Esophagus muscularis mucosa (tissue), 4 donors: ENCODE measurements around the gene CEP104. TPM values are rescaled to one million over a fixed set of nuclear protein-coding genes. Genes with fewer than 3 reads are reported as not detected.

Source experiments
- DNase-seq: peaks from one replicate; pipeline ENCODE4 v3.0.0-alpha.2; 2017; ENCODE audit errors: extremely low spot score
- H3K27ac ChIP-seq, 4 donors: fragments of 200-600 bp; sonication (generic); replicated peaks in 1 of 4; 1 replicate in 3 of 4; 2 replicates in 1 of 4; pipeline ENCODE4 v1.5.1; 2016 to 2019; ENCODE audit warnings: mild to moderate bottlenecking in 1 of 4
- H3K27me3 ChIP-seq, 4 donors: fragments of 200-600 bp; sonication (generic); one replicate each; pipeline versions ENCODE4 v1.5.1 to v1.6.0; 2016 to 2019
- H3K36me3 ChIP-seq, 4 donors: fragments of 200-600 bp; sonication (generic); one replicate each; pipeline ENCODE4 v1.5.1; 2016 to 2019
- H3K4me1 ChIP-seq, 4 donors: fragments of 200-600 bp; sonication (generic); one replicate each; pipeline ENCODE4 v1.5.1; 2016 to 2019
- H3K4me3 ChIP-seq, 4 donors: fragments of 200-600 bp; sonication (generic); 1 replicate in 2 of 4; 2 replicates in 2 of 4; pipeline ENCODE4 v1.5.1; 2016 to 2019; ENCODE audit warnings: mild to moderate bottlenecking in 4 of 4, moderate library complexity in 1 of 4
- H3K9me3 ChIP-seq, 4 donors: fragments of 200-600 bp; sonication (generic); 1 replicate in 3 of 4; 2 replicates in 1 of 4; pipeline ENCODE4 v1.5.1; 2016 to 2019
- EP300 ChIP-seq: sonication (generic); formaldehyde crosslinking; IDR thresholded peaks from one replicate; pipeline ENCODE4 v1.6.1; 2017; ENCODE audit warnings: antibody characterized with exemption
- POLR2A ChIP-seq: fragments of 450-650 bp; IDR thresholded peaks from one replicate; pipeline ENCODE4 v1.6.1; 2017; ENCODE audit warnings: antibody characterized with exemption, moderate library complexity, mild to moderate bottlenecking, low read depth
- POLR2AphosphoS5 ChIP-seq, 2 donors: sonication (generic); formaldehyde crosslinking; IDR thresholded peaks; one replicate each; pipeline ENCODE4 v1.6.1; 2017; ENCODE audit warnings: antibody characterized with exemption in 2 of 2
- WGBS: methylation state at CpG from one replicate; pipeline ENCODE4 v1.1.5; 2018; 5-methylcytosine and 5-hydroxymethylcytosine counted together
- intact Hi-C: fragments of 100-400 bp; cut with DNase I; formaldehyde crosslinking; loops from one replicate; pipeline ENCODE4 v1.15.1; 2023
- total RNA-seq, 4 donors: library from RNA; depleted of rRNA; stranded (reverse); fragments of >200 nt; gene quantifications; one replicate each; pipeline versions ENCODE4 v1.1.0 to v1.2.1, GENCODE V29; 2016
- TF ChIP-seq, protein P1 (sequence below), 3 experiments: fragments of 200-600 bp in 2 of 3; fragments of 450-650 bp in 1 of 3; sonication (generic) in 2 of 3; IDR thresholded peaks; one replicate each; pipeline ENCODE4 v1.5.1; 2017 to 2019; ENCODE audit warnings: antibody characterized with exemption in 3 of 3, mild to moderate bottlenecking in 2 of 3, moderate library complexity in 1 of 3

The CEP104 gene
- total RNA-seq, 4 donors from 2014 or later, result 42.7 to 84.2 (median 69.8) TPM

DNA sequence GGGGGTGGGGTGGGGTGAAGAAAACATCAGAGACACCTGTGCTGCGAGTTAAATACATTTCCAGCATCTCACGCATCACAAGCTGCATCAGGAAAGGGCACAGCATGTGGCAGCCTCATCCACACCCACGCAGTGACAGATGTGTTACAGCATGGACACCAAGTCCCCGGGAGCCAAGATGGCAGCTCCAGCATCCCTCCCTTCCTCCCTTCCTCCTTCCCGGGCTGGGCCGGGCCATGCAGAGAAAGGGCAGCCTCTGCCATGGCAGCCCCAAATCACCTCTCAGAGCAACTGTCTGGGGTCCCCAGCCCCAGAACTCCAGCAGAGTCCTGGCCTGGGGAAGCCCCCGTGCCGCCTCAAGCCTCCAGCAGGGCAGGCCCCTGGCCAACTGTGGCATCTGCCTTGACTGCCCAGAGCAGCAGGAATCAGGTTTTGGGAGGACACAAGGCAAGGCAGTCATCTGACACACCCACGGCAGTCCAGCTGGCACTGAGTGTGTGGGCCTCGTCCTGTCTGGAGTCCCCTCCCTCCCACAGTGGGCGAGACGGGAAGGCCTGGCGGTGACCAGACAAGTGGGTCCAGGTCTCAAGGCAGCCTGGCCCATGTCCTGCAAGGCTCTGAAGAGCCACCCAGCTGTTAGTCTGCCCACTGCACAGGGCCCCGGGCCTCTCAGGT lies 78.3 kb downstream of the CEP104 start:
- no peak for DNase-seq
- Histone ChIP-seq H3K4me1 (peaks cover 16 to 27% (median 23%) of the 10 kb centered on the region in 4 donors), H3K27ac (no peak overlapping the region), H3K4me3 (no peak overlapping the region), H3K27me3 (no peaks in the 10 kb centered on the region), H3K36me3 (peaks cover 45 to 62% (median 60%) of the 10 kb centered on the region in 4 donors), H3K9me3 (no peaks in the 10 kb centered on the region)
- TF ChIP-seq POLR2AphosphoS5 (IDR thresholded peaks at IDR 0.05) (no peak), POLR2A (no peak), EP300 (no peak)
- TF ChIP-seq, protein P1, sequence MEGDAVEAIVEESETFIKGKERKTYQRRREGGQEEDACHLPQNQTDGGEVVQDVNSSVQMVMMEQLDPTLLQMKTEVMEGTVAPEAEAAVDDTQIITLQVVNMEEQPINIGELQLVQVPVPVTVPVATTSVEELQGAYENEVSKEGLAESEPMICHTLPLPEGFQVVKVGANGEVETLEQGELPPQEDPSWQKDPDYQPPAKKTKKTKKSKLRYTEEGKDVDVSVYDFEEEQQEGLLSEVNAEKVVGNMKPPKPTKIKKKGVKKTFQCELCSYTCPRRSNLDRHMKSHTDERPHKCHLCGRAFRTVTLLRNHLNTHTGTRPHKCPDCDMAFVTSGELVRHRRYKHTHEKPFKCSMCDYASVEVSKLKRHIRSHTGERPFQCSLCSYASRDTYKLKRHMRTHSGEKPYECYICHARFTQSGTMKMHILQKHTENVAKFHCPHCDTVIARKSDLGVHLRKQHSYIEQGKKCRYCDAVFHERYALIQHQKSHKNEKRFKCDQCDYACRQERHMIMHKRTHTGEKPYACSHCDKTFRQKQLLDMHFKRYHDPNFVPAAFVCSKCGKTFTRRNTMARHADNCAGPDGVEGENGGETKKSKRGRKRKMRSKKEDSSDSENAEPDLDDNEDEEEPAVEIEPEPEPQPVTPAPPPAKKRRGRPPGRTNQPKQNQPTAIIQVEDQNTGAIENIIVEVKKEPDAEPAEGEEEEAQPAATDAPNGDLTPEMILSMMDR (IDR thresholded peaks at IDR 0.05), result no peak
- 88% methylated on average over 7 of the region's 14 CpGs for WGBS
- intact Hi-C loops, result no loop called here

GRCh38 chr1:3777647-3778589 lies 79.1 kb downstream of the CEP104 start:
- intact Hi-C loops, result no loop called here
- H3K4me1 ChIP-seq, result peaks cover 24 to 34% (median 31%) of the 10 kb centered on the region in 4 donors
- H3K9me3 ChIP-seq, result no peaks in the 10 kb centered on the region
- TF ChIP-seq POLR2A (no peak), EP300 (no peak), POLR2AphosphoS5 (IDR thresholded peaks at IDR 0.05) (no peak)
- TF ChIP-seq, protein P1 (IDR thresholded peaks at IDR 0.05), result no peak
- no peak overlapping the region for H3K27ac ChIP-seq
- DNase-seq, result no peak
- peaks cover 40 to 54% (median 52%) of the 10 kb centered on the region in 4 donors for H3K36me3 ChIP-seq
- H3K4me3 ChIP-seq, result no peak overlapping the region
- no peaks in the 10 kb centered on the region for H3K27me3 ChIP-seq
- WGBS, result 83% methylated on average over 6 of the region's 20 CpGs

DNA sequence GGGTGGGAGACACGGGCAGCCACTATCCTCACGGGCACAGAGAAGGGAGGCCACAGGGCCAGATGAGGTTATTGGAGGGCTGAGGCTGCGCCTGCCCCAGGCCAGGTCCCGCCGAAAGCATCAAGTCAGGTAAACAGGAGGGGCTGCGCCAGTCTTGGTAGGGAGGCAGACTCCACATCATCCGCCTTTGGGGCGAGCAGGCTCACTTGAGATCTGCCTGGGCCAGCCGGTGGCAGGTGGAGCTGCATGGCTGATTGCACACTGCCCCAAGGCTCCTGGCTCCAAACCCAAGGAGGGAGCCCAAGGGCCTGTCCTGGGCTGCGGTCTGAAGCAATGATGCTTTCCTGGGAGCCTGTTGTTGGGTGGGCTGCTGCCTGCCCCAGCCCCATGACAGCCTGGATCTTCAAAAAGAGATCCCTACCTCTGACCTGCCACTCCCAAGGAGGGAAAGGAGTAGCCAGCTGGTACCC lies 79.9 kb downstream of the CEP104 start:
- H3K4me1 ChIP-seq, result peaks cover 26 to 41% (median 38%) of the 10 kb centered on the region in 4 donors
- no peaks in the 10 kb centered on the region for H3K9me3 ChIP-seq
- no peaks in the 10 kb centered on the region for H3K27me3 ChIP-seq
- no peak overlapping the region for H3K4me3 ChIP-seq
- intact Hi-C loops, result no loop called here
- WGBS, result 65% methylated on average over 4 of the region's 10 CpGs
- no peak overlapping the region for H3K27ac ChIP-seq
- TF ChIP-seq, protein P1 (IDR thresholded peaks at IDR 0.05), result no peak
- TF ChIP-seq POLR2AphosphoS5 (IDR thresholded peaks at IDR 0.05) (no peak), EP300 (no peak), POLR2A (no peak)
- DNase-seq, result no peak
- H3K36me3 ChIP-seq, result peaks cover 32 to 46% (median 44%) of the 10 kb centered on the region in 4 donors

DNA sequence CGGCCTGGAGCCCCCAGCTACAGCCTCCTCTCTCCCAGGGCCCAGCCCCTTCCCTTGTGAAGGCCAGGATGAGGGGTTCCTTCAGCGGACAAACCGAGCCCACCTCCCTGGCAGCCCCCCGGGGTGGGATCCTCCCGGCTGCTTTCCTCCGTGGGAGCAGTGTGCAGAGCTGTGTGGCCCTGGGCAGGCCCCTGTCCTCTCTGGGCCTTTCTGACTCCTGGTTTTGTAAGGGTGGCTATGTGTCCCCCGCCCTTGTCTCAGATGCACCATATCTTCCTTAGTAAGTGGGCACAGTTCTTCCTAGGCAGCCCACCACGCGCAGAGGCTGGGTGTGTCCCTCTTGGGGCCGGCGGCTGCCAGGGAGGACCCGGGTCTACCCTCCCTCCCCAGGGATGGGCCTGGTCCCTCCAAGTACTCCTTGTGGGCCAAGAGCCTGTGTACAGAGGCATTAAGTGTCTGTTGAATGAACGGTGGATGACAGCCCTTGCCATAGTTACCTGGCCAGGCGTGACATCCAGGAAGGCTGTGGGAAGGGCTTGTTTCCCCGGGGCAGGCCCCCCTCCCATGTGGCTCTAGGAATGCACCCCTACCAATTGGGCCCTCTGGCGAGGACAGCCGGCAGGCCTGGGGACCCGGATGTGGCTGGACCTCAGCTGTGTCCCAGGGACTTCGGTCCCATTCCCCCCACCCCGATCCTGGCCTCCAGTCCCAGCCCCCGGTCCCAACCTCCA lies 80.6 kb downstream of the CEP104 start:
- DNase-seq, result no peak
- Histone ChIP-seq H3K27me3 (no peaks in the 10 kb centered on the region), H3K4me1 (peaks cover 32 to 48% (median 45%) of the 10 kb centered on the region in 4 donors), H3K36me3 (peaks cover 24 to 39% (median 37%) of the 10 kb centered on the region in 4 donors), H3K27ac (peak overlapping the region in 1 of 4 donors; percentile 2), H3K9me3 (no peaks in the 10 kb centered on the region), H3K4me3 (no peak overlapping the region)
- TF ChIP-seq, protein P1 (IDR thresholded peaks at IDR 0.05), result no peak
- TF ChIP-seq POLR2AphosphoS5 (IDR thresholded peaks at IDR 0.05) (no peak), POLR2A (no peak), EP300 (no peak)
- WGBS, result 86% methylated on average over 10 of the region's 21 CpGs
- intact Hi-C loops, result no loop called here
